Tibial artery (tissue), 4 donors: ENCODE measurements around the gene FUT7.

ENCODE experiments used
- DNase-seq, 2 donors: peaks; one replicate each; pipeline ENCODE4 v3.0.0-alpha.2; 2019
- H3K27ac ChIP-seq, 2 donors: fragments of 200-600 bp; sonication (generic) in 1 of 2; 1 replicate in 1 of 2; 2 replicates in 1 of 2; pipeline ENCODE4 v1.5.1; 2018 to 2019; ENCODE audit warnings: mild to moderate bottlenecking in 1 of 2
- H3K27me3 ChIP-seq, 2 donors: fragments of 200-600 bp; sonication (generic) in 1 of 2; one replicate each; pipeline versions ENCODE4 v1.5.1 to v1.6.0; 2016 to 2019
- H3K36me3 ChIP-seq, 3 donors: fragments of 200-600 bp; sonication (generic) in 2 of 3; one replicate each; pipeline ENCODE4 v1.5.1; 2016 to 2019; ENCODE audit warnings: mild to moderate bottlenecking in 2 of 3
- H3K4me1 ChIP-seq, 4 donors: fragments of 200-600 bp; sonication (generic) in 2 of 4; 1 replicate in 3 of 4; 2 replicates in 1 of 4; pipeline ENCODE4 v1.5.1; 2016 to 2019
- H3K4me3 ChIP-seq, 2 donors: fragments of 200-600 bp; sonication (generic) in 1 of 2; 1 replicate in 1 of 2; 2 replicates in 1 of 2; pipeline ENCODE4 v1.5.1; 2018 to 2019; ENCODE audit warnings: mild to moderate bottlenecking in 2 of 2
- H3K9me3 ChIP-seq, 3 donors: fragments of 200-600 bp; sonication (generic) in 1 of 3; one replicate each; pipeline ENCODE4 v1.5.1; 2016 to 2019
- intact Hi-C: fragments of 100-400 bp; cut with DNase I; formaldehyde crosslinking; loops from one replicate; pipeline ENCODE4 v1.15.0; 2023; ENCODE audit warnings: low total_unique reads
- TF ChIP-seq, protein P1 (sequence below), 2 experiments: fragments of 200-600 bp in 1 of 2; fragments of 450-650 bp in 1 of 2; IDR thresholded peaks; one replicate each; pipeline ENCODE4 v1.5.1; 2017 to 2019; ENCODE audit warnings: antibody characterized with exemption in 2 of 2, mild to moderate bottlenecking in 1 of 2, moderate library complexity in 1 of 2

FUT7 gene

DNA sequence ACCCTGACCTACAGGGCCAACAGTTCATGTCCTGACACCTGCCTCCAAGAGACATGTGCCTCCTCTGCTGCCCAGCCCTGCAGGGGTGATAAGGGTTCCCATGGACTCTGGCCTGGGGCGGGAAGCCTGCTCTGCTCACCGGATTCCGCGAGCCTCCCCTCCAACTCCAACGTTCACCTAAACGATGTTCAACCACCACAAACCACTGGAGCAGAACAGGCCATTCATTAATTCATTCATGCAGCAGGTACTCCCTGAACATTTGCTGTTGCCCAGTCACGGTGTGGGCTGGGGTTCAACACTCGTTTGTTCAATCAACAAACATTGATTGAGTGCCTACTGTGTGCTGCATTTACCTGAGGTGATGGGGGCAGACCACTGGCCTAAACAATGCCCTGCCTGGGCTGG lies 42.1 kb upstream of the FUT7 start:
- peaks cover 0 to 27% of the 10 kb centered on the region in 2 donors for H3K27me3 ChIP-seq
- H3K27ac ChIP-seq, result no peak overlapping the region
- peaks cover 0 to 5% (median 3%) of the 10 kb centered on the region in 3 donors for H3K36me3 ChIP-seq
- TF ChIP-seq, protein P1, sequence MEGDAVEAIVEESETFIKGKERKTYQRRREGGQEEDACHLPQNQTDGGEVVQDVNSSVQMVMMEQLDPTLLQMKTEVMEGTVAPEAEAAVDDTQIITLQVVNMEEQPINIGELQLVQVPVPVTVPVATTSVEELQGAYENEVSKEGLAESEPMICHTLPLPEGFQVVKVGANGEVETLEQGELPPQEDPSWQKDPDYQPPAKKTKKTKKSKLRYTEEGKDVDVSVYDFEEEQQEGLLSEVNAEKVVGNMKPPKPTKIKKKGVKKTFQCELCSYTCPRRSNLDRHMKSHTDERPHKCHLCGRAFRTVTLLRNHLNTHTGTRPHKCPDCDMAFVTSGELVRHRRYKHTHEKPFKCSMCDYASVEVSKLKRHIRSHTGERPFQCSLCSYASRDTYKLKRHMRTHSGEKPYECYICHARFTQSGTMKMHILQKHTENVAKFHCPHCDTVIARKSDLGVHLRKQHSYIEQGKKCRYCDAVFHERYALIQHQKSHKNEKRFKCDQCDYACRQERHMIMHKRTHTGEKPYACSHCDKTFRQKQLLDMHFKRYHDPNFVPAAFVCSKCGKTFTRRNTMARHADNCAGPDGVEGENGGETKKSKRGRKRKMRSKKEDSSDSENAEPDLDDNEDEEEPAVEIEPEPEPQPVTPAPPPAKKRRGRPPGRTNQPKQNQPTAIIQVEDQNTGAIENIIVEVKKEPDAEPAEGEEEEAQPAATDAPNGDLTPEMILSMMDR (IDR thresholded peaks at IDR 0.05), result no peak
- H3K9me3 ChIP-seq, result no peaks in the 10 kb centered on the region
- intact Hi-C loops, result no loop called here
- H3K4me1 ChIP-seq, result peaks cover 4 to 50% (median 37%) of the 10 kb centered on the region in 4 donors
- H3K4me3 ChIP-seq, result no peak overlapping the region
- DNase-seq, result no peak

DNA sequence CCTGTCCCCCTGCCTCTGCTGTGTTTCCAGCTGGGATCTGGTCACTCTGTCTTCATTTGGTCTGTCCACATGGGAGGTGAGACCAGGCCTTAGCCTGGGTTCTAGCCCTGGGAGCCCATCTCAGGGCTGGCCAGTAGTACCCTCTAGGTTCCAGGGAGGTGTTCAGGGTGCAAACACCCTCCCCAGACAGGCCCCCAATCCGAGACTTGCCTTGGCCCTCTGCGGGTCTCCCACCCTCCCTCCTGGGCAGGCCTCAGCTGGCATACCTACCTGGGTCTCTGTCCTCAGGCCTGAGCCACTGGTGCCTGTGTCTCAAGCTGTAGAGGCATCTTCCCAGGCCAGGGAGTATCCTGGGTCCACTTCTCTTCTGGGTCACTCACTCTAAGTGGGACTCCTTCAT lies 39.4 kb upstream of the FUT7 start:
- no peak overlapping the region for H3K27ac ChIP-seq
- H3K36me3 ChIP-seq, result no peaks in the 10 kb centered on the region
- no peak overlapping the region for H3K4me3 ChIP-seq
- no peaks in the 10 kb centered on the region for H3K9me3 ChIP-seq
- no peak for DNase-seq
- TF ChIP-seq, protein P1 (IDR thresholded peaks at IDR 0.05), result no peak
- intact Hi-C loops, result no loop called here
- peaks cover 0 to 26% (median 18%) of the 10 kb centered on the region in 4 donors for H3K4me1 ChIP-seq
- peaks cover 0 to 35% of the 10 kb centered on the region in 2 donors for H3K27me3 ChIP-seq

DNA sequence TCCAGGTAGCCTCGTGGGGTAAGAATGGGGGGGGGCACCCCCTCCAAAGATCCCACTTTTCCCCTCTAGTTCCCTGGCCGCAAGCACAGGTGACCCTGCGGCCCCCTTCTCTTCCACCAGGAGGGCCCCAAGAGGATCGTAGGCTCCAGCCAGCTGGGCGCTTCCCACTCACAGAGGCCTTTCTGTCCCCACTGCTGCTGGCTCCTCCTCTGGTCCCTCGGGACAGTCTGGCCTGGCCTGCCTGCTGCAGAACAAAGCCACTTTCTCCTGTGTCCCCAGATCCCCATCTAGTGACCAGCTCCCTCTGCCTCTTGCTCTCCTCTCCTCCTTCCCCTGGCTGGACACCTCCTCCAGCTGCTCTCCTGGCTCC lies 39.0 kb upstream of the FUT7 start:
- no peaks in the 10 kb centered on the region for H3K9me3 ChIP-seq
- peak overlapping the region; percentile 33 to 43 for H3K4me3 ChIP-seq
- peaks cover 0 to 38% of the 10 kb centered on the region in 2 donors for H3K27me3 ChIP-seq
- H3K27ac ChIP-seq, result peak overlapping the region in 1 of 2 donors; percentile 38
- H3K36me3 ChIP-seq, result no peaks in the 10 kb centered on the region
- intact Hi-C loops, result no loop called here
- peak in 1 of 2 donors; percentile 68 for DNase-seq
- TF ChIP-seq, protein P1 (IDR thresholded peaks at IDR 0.05), result peak in 1 of 2 experiments; percentile 13
- peaks cover 0 to 26% (median 18%) of the 10 kb centered on the region in 4 donors for H3K4me1 ChIP-seq

DNA sequence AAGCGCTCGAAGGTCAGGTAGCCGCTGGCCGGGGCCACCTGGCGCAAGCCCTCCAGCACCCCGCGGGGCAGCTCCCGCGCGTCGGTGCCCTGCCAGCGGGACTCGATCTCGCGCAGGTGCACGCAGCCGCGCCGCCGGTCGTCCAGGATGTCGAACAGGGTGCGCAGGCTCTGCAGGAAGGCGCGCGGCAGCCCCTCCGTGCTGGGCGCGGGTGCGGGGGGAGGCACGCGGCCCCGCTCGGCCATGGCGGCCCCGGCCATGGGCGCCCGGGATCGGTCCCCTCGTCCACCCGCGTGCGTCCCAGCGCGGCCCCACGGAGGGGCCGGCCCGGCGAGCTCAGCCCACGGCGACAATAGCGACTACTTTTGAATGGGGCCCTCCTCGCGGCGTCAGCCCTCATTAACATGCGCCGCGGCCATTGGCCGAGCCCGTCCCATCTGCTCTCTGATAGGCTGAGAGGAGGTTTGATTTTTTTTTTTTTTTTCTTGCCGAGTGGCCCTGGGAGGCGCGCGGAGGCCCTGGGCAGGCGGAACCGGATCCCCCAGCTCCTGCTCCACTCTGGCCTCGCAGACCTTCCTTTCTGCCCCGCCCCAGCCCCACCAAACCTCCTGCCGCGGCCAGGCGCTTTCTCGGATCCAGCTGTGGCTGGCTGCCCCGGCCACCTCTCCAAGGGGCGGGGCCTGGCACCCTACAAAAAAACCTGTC lies 38.5 kb upstream of the FUT7 start, which contains the start of gene SAPCD2:
Gene SAPCD2, minus strand, starts transcription at position 357 of the 705 bp plus-strand sequence. Its CDS starts 97 bp downstream, at position 260.
- peak within 1 kb of the TSS in 1 of 2 donors; percentile 38 for H3K27ac ChIP-seq
- intact Hi-C loops, result no loop called here

DNA sequence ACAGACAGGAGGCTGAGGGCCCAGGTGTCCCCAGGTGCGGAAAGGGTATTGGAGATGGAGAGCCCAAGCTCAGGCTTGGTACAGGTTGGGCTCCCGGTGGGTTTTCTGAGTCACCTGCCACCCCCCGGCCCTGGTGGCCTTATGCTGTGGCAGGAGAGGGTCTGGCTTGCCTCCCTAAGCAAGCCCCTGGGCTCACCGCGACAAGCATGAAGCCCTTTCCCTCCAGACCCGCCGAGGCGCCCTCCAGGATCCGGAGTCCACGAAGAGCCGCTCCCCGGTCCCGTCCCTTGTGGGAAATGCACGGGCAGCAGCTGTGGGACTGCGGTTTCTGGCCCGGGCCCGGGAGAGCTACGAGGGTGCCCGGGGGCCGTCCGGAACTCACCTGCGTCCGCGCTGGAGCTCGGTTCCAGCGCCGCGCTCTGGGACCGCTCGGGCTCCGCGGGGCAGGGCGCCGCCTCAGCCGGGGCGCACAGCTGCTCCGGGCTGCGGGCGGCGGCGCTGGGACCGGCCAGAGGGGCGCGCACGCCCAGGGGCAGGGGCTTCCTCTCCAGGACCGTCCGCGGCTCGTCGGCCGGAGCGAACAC lies 37.7 kb upstream of the FUT7 start:
- DNase-seq, result no peak

More for the DNA sequence above, 38.5 kb upstream of the FUT7 start, which contains the start of gene SAPCD2:
- Histone ChIP-seq H3K27me3 (peaks cover 0 to 44% of the 10 kb centered on the region in 2 donors), H3K36me3 (no peaks in the 10 kb centered on the region), H3K4me1 (peaks cover 0 to 26% (median 18%) of the 10 kb centered on the region in 4 donors), H3K9me3 (no peaks in the 10 kb centered on the region), H3K4me3 (peak within 1 kb of the TSS; percentile 33 to 43)
- peak; percentile 84 to 87 for DNase-seq
- TF ChIP-seq, protein P1 (IDR thresholded peaks at IDR 0.05), result no peak

More for the DNA sequence above, 37.7 kb upstream of the FUT7 start:
- TF ChIP-seq, protein P1 (IDR thresholded peaks at IDR 0.05), result no peak
- Histone ChIP-seq H3K27ac (no peak overlapping the region), H3K27me3 (peaks cover 0 to 51% of the 10 kb centered on the region in 2 donors), H3K36me3 (no peaks in the 10 kb centered on the region), H3K9me3 (no peaks in the 10 kb centered on the region), H3K4me1 (peaks cover 0 to 26% (median 18%) of the 10 kb centered on the region in 4 donors), H3K4me3 (no peak overlapping the region)
- intact Hi-C loops, result no loop called here
